PFSK-1 (cell line): ENCODE results near the gene IFT88.

Experiments
- FOXP2 ChIP-seq: optimal IDR thresholded peaks from 2 replicates; pipeline ENCODE3; 2011; ENCODE audit warnings: borderline replicate concordance, control low read depth, inconsistent platforms; ENCODE audit not compliant: insufficient read depth; ENCODE audit errors: extremely low read length, extremely low read depth
- POLR2AphosphoS5 ChIP-seq: IDR thresholded peaks from 2 replicates; pipeline ENCODE4 v1.6.1; 2012; ENCODE audit warnings: low read depth, mild to moderate bottlenecking, control low read depth, low read length, moderate library complexity
- REST ChIP-seq, 2 experiments: IDR thresholded peaks; 2 replicates each; pipeline versions ENCODE4 v1.6.1 to v1.8.0; 2011 to 2012; ENCODE audit warnings: low read depth in 2 of 2, low read length in 2 of 2, control low read depth in 1 of 2, inconsistent platforms in 1 of 2, mild to moderate bottlenecking in 1 of 2, moderate library complexity in 1 of 2; ENCODE audit not compliant: insufficient read depth in 1 of 2
- SIN3A ChIP-seq: IDR thresholded peaks from 2 replicates; pipeline ENCODE4 v1.6.1; 2012; ENCODE audit warnings: mild to moderate bottlenecking, low read length, moderate library complexity, borderline replicate concordance; ENCODE audit not compliant: insufficient read depth
- TAF1 ChIP-seq: IDR thresholded peaks from 2 replicates; pipeline ENCODE4 v1.6.1; 2012; ENCODE audit warnings: low read length, control low read depth, borderline replicate concordance; ENCODE audit not compliant: insufficient read depth

IFT88 gene

GRCh38 chr13:20703780-20704458, 137.0 kb downstream of the IFT88 start:
- TF ChIP-seq POLR2AphosphoS5, result no peak

- no peak for TF ChIP-seq SIN3A
- TF ChIP-seq REST (IDR thresholded peaks at IDR 0.05; ENCODE audit: insufficient read depth in 1 of 2, low read depth in 2 of 2, low read length in 2 of 2), result no peak
- TF ChIP-seq TAF1, result no peak
- no peak for TF ChIP-seq POLR2AphosphoS5
- no peak for TF ChIP-seq FOXP2
Measured at GRCh38 chr13:20704459-20705069, 137.6 kb downstream of the IFT88 start.

GRCh38 chr13:20706661-20707060, 139.7 kb downstream of the IFT88 start:
- no peak for TF ChIP-seq FOXP2

- TF ChIP-seq TAF1, result no peak
- no peak for TF ChIP-seq POLR2AphosphoS5
- TF ChIP-seq SIN3A, result no peak
- TF ChIP-seq REST (IDR thresholded peaks at IDR 0.05; ENCODE audit: insufficient read depth in 1 of 2, low read depth in 2 of 2, low read length in 2 of 2), result no peak
- TF ChIP-seq FOXP2, result no peak
Measured at GRCh38 chr13:20708216-20708615, 141.3 kb downstream of the IFT88 start.

GRCh38 chr13:20709369-20709768, 142.4 kb downstream of the IFT88 start:
- no peak for TF ChIP-seq FOXP2
- TF ChIP-seq POLR2AphosphoS5, result no peak
- no peak for TF ChIP-seq REST (IDR thresholded peaks at IDR 0.05; ENCODE audit: insufficient read depth in 1 of 2, low read depth in 2 of 2, low read length in 2 of 2)
- no peak for TF ChIP-seq TAF1
- TF ChIP-seq SIN3A, result no peak

- no peak for TF ChIP-seq POLR2AphosphoS5
- no peak for TF ChIP-seq TAF1
- TF ChIP-seq SIN3A, result no peak
- TF ChIP-seq REST (IDR thresholded peaks at IDR 0.05; ENCODE audit: insufficient read depth in 1 of 2, low read depth in 2 of 2, low read length in 2 of 2), result no peak
- TF ChIP-seq FOXP2, result no peak
Measured at GRCh38 chr13:20709782-20710181, 142.8 kb downstream of the IFT88 start.
